ENCODE results near the gene FXYD6. TPM values are rescaled to one million over a fixed set of nuclear protein-coding genes. Genes with fewer than 3 reads are reported as not detected.

FXYD6 gene
- total and polyA plus RNA-seq, 12 donors = 22.0 to 65.2 (median 36.1) TPM

DNA sequence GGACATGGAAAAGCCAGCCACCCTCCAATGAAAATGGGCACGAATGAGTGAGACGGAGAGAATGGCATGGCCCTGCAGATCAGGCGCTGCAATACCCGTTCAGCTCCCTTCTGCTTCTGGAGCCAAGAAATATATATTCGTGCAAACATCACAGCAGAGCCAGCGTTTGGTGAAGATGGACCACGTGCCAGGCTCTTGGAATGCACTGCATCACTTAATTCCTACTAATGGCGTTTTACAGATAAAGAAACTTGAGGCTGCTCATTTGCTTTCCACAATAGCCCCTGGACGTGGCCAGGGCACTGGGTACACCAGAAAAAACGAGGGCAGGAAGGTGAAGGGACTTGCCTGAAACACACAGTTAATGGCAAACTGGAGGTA lies 50.3 kb downstream of the FXYD6 start:
- Histone ChIP-seq H3K27me3 (no peaks in the 10 kb centered on the region), H3K36me3 (no peaks in the 10 kb centered on the region), H3K4me1 (peaks cover 13 to 75% (median 61%) of the 10 kb centered on the region in 9 donors), H3K4me3 (no peak overlapping the region), H3K27ac (peak overlapping the region in 1 of 10 donors; percentile 94), H3K9me3 (no peaks in the 10 kb centered on the region)
- ATAC-seq (no peak), DNase-seq (no peak)
- TF ChIP-seq, protein P1, sequence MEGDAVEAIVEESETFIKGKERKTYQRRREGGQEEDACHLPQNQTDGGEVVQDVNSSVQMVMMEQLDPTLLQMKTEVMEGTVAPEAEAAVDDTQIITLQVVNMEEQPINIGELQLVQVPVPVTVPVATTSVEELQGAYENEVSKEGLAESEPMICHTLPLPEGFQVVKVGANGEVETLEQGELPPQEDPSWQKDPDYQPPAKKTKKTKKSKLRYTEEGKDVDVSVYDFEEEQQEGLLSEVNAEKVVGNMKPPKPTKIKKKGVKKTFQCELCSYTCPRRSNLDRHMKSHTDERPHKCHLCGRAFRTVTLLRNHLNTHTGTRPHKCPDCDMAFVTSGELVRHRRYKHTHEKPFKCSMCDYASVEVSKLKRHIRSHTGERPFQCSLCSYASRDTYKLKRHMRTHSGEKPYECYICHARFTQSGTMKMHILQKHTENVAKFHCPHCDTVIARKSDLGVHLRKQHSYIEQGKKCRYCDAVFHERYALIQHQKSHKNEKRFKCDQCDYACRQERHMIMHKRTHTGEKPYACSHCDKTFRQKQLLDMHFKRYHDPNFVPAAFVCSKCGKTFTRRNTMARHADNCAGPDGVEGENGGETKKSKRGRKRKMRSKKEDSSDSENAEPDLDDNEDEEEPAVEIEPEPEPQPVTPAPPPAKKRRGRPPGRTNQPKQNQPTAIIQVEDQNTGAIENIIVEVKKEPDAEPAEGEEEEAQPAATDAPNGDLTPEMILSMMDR (IDR thresholded peaks at IDR 0.05) = no peak
- intact Hi-C loops (cut with DNase I) = no loop called here
- 71 to 78% methylated on average over 10 of the region's 10 CpGs for WGBS, 2 donors

DNA sequence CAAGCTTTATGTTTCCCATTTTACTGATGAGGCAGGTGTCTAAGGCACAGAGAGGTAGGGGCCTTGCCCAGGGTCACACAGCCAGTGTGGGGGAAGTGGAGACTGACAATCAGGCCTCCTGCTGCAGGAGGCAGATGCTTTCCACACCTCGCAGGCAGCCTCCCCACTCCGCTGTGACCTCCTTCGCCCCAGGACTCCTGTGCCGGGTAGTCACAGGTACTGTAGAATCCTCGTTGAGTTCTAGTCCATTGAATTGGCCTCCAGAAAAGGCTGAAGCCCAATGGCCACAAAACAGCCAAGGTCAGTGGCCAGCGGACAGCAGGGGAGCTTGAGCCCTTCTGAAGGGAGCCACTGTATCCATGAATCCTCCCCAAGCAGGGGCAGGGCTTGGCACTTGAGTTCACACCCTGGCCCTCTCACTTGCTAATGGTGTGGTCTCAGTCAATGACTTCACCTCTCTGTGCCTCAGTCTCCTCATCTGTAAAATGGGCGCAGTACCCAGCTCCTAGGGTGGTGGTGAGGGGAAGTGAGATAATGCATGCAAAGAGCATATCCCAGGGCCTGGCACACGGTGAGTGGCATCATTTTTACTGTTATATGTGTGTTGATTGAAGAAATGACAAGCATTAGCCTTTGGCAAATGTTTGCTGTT lies 50.8 kb downstream of the FXYD6 start:
- TF ChIP-seq, protein P1 (IDR thresholded peaks at IDR 0.05) = no peak
- intact Hi-C loops (cut with DNase I) = no loop called here
- ATAC-seq = no peak
- H3K4me1 ChIP-seq = peaks cover 13 to 70% (median 55%) of the 10 kb centered on the region in 9 donors
- no peak overlapping the region for H3K4me3 ChIP-seq
- 95 to 96% methylated on average over 8 of the region's 8 CpGs for WGBS, 2 donors
- H3K36me3 ChIP-seq = no peaks in the 10 kb centered on the region
- H3K9me3 ChIP-seq = no peaks in the 10 kb centered on the region
- no peaks in the 10 kb centered on the region for H3K27me3 ChIP-seq
- no peak for DNase-seq
- peak overlapping the region in 8 of 10 donors; percentile 47 to 94 (median 83) for H3K27ac ChIP-seq

DNA sequence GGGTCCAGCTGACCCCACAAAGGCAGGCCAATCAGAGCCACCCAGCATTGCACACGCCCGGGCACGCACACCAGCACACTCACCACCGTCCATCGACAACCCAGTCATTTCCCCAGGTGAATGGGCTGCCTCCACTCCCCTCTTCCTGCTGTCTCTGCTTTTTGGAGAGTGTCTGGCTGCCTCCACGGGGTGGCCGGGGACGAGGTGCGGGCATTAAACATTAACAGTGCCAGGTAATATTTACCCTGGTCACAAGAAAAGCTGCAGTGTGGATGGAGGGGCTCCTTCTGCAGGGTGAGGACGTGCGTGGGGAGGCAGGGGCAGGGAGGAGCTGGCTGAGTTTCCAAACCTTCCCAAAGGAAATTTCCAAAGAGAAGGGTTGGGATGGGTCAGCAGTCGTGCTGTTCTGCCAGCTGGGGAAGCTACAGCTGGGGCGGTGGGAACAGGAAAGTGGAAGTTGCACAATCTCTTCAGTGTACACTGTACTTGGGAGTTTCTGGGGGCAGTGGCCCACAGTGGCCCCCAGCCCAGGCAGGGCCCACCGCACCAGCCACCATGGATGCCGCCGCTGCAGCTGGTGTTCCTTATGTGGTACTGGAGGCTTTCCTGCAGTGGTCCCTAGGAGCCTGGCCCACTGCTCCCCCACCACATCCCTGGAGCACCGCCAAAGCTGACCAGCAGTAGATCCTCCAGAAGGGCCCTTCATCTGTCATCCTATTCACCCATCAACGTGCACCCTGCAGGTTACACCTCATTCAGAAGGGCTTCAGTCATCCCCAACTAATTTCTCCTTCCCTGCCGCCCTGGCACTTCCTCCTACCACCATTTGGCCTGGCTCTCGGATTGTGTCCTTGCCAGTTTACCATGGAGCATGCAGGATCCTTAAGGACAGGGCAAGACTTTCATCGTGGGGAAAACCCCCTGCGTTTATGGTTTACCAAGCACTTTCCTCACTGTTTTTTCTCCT lies 51.6 kb downstream of the FXYD6 start, which contains the start of gene FXYD2:
TSS of gene FXYD2 (minus strand) at position 174 of the 967 bp plus-strand sequence. CDS start at position 108, 66 bp downstream.
- H3K9me3 ChIP-seq = no peaks in the 10 kb centered on the region
- TF ChIP-seq, protein P1 (IDR thresholded peaks at IDR 0.05) = no peak
- peak within 1 kb of the TSS; percentile 58 to 94 (median 80) for H3K27ac ChIP-seq
- H3K27me3 ChIP-seq = no peaks in the 10 kb centered on the region
- ATAC-seq (peak; percentile 52 to 72 (median 64)), DNase-seq (peak; percentile 56 to 62)
- peaks cover 13 to 62% (median 51%) of the 10 kb centered on the region in 9 donors for H3K4me1 ChIP-seq
- H3K4me3 ChIP-seq = no peak within 1 kb of the TSS
- H3K36me3 ChIP-seq = no peaks in the 10 kb centered on the region
- intact Hi-C loops (cut with DNase I) = loop anchor here in 4 of 10 donors (5.0 kb wide), 1 partner anchor 122 kb away; no protein-coding TSS in a partner anchor
- WGBS, 2 donors = 46 to 58% methylated on average over 22 of the region's 22 CpGs

DNA sequence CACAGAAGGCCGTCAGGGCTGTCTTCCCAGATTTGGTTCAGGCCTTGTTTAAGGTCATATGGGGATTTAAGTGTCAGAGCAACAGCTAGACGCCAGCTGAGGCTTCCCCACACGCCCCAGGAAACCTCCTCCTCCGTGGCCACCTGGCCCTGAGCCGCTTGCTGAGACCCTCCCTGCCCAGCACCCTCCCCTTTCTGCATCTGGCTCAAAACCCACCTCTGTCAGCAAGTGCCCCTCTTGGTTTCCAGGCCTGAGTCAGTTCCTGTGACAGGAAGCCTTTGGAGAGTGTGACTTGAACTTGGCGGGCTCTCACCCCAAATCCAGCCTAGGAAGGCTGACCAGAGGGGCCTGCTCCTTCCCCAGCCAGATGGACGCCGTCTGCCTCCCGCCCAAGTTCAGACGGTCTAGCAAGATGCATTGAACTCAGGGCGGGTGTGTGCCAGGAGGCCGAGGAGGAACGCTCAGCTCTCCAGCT lies 52.5 kb downstream of the FXYD6 start:
- 40 to 57% methylated on average over 13 of the region's 13 CpGs for WGBS, 2 donors
- H3K4me1 ChIP-seq = peaks cover 13 to 61% (median 50%) of the 10 kb centered on the region in 9 donors
- H3K4me3 ChIP-seq = no peak overlapping the region
- H3K36me3 ChIP-seq = no peaks in the 10 kb centered on the region
- intact Hi-C loops (cut with DNase I) = loop anchor here in 4 of 10 donors (5.0 kb wide), 1 partner anchor 123 kb away; no protein-coding TSS in a partner anchor
- no peaks in the 10 kb centered on the region for H3K27me3 ChIP-seq
- H3K9me3 ChIP-seq = no peaks in the 10 kb centered on the region
- peak overlapping the region; percentile 58 to 94 (median 80) for H3K27ac ChIP-seq
- TF ChIP-seq, protein P1 (IDR thresholded peaks at IDR 0.05) = no peak
- peak; percentile 70 to 82 (median 78) for ATAC-seq
- peak; percentile 81 to 85 for DNase-seq

Measured in heart right ventricle (tissue), 16 donors.